Smooth muscle cell (in vitro differentiated cells): ENCODE results near the gene GLI3. TPM values are rescaled to one million over a fixed set of nuclear protein-coding genes. Genes with fewer than 3 reads are reported as not detected.

Experiments
- DNase-seq: peaks from one replicate; lab custom pipeline; 2025; ENCODE audit not compliant: unreplicated experiment; lab: John Stamatoyannopoulos, UW
- H2AFZ ChIP-seq: fragments of 200-600 bp; sonication (generic); 2 replicates; pipeline ENCODE4 v1.6.0; 2016; ENCODE audit warnings: antibody characterized with exemption, low read depth, mild to moderate bottlenecking
- H3F3A ChIP-seq: fragments of 200-600 bp; sonication (generic); 2 replicates; pipeline ENCODE4 v1.6.0; 2017; ENCODE audit warnings: antibody characterized with exemption, low read depth
- H3K27ac ChIP-seq: fragments of 200-600 bp; sonication (generic); 2 replicates; pipeline ENCODE4 v1.5.1; 2016; ENCODE audit warnings: low read depth, mild to moderate bottlenecking
- H3K27me3 ChIP-seq: fragments of 200-600 bp; sonication (generic); 2 replicates; pipeline ENCODE4 v1.6.1; 2016; ENCODE audit warnings: low read depth, mild to moderate bottlenecking
- H3K36me3 ChIP-seq: fragments of 200-600 bp; sonication (generic); 2 replicates; pipeline ENCODE4 v1.5.1; 2016; ENCODE audit warnings: low read depth
- H3K4me1 ChIP-seq: fragments of 200-600 bp; sonication (generic); 2 replicates; pipeline ENCODE4 v1.5.1; 2016; ENCODE audit warnings: low read depth
- H3K4me2 ChIP-seq: fragments of 200-600 bp; sonication (generic); 2 replicates; pipeline ENCODE4 v1.6.0; 2016; ENCODE audit warnings: mild to moderate bottlenecking
- H3K4me3 ChIP-seq: fragments of 200-600 bp; sonication (generic); 2 replicates; pipeline ENCODE4 v1.5.1; 2016; ENCODE audit warnings: mild to moderate bottlenecking
- H3K79me2 ChIP-seq: fragments of 200-600 bp; sonication (generic); 2 replicates; pipeline ENCODE4 v1.6.0; 2016; ENCODE audit warnings: low read depth, mild to moderate bottlenecking
- H3K9ac ChIP-seq: fragments of 200-600 bp; sonication (generic); 2 replicates; pipeline ENCODE4 v1.6.0; 2016; ENCODE audit warnings: low read depth
- H3K9me3 ChIP-seq: fragments of 200-600 bp; sonication (generic); replicated peaks from 2 replicates; pipeline ENCODE4 v1.5.1; 2016; ENCODE audit warnings: low read depth
- H4K20me1 ChIP-seq: fragments of 200-600 bp; sonication (generic); 2 replicates; pipeline ENCODE4 v1.6.0; 2016; ENCODE audit warnings: low read depth
- WGBS: methylation state at CpG from one replicate; pipeline ENCODE4 v1.1.7; 2016; ENCODE audit warnings: low lambda C conversion rate; 5-methylcytosine and 5-hydroxymethylcytosine counted together
- polyA plus RNA-seq: library from polyadenylated mRNA; unstranded; fragments of >200 nt; fragmentation: Nextera tagmentation; extraction: Ambion mirVana; gene quantifications from 2 replicates; pipeline ENCODE4 v1.2.1, GENCODE V29; 2016
- total RNA-seq: library from RNA; depleted of rRNA; stranded (reverse); fragments of >200 nt; gene quantifications from 2 replicates; pipeline ENCODE4 v1.2.3, GENCODE V29; 2014
- TF ChIP-seq, protein P1 (sequence below): fragments of 200-600 bp; sonication (generic); IDR thresholded peaks from 2 replicates; pipeline ENCODE4 v1.5.1; 2017; ENCODE audit warnings: borderline replicate concordance, mild to moderate bottlenecking, antibody characterized with exemption; ENCODE audit not compliant: insufficient read depth, poor library complexity, severe bottlenecking

The GLI3 gene
- total and polyA plus RNA-seq, 2 experiments from 2014 or later, result 31.1 to 70.4 TPM

DNA sequence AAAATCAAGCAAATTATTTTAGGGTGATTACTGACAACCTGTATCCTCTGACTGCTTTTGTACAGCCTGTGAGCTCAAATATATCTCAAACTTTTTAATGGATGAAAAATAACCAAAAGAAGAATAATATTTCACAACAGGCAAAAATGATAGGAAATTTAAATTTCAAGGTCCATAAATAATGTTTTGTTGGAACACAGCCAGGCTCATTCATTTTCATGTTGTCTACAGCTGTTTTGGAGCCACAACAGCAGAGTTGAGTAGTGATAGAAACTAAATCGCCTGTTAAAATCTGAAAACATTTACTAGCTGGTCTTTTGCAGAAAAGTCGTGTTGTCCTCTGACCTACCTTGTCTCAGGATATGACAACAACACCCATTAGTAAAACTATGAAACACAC is 75.9 kb downstream of the GLI3 start:
- Histone ChIP-seq H3K27ac (no peak overlapping the region), H3K4me2 (no peak overlapping the region), H2AFZ (no peak overlapping the region), H3K79me2 (peaks cover 98% of the 10 kb centered on the region), H3K36me3 (no peaks in the 10 kb centered on the region), H3F3A (peaks cover 5% of the 10 kb centered on the region), H3K4me1 (peaks cover 25% of the 10 kb centered on the region), H4K20me1 (peaks cover 100% of the 10 kb centered on the region), H3K9ac (no peak overlapping the region), H3K4me3 (no peak overlapping the region), H3K27me3 (no peaks in the 10 kb centered on the region), H3K9me3 (no peaks in the 10 kb centered on the region)
- TF ChIP-seq, protein P1, sequence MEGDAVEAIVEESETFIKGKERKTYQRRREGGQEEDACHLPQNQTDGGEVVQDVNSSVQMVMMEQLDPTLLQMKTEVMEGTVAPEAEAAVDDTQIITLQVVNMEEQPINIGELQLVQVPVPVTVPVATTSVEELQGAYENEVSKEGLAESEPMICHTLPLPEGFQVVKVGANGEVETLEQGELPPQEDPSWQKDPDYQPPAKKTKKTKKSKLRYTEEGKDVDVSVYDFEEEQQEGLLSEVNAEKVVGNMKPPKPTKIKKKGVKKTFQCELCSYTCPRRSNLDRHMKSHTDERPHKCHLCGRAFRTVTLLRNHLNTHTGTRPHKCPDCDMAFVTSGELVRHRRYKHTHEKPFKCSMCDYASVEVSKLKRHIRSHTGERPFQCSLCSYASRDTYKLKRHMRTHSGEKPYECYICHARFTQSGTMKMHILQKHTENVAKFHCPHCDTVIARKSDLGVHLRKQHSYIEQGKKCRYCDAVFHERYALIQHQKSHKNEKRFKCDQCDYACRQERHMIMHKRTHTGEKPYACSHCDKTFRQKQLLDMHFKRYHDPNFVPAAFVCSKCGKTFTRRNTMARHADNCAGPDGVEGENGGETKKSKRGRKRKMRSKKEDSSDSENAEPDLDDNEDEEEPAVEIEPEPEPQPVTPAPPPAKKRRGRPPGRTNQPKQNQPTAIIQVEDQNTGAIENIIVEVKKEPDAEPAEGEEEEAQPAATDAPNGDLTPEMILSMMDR, result no peak
- 87% methylated on average over 2 of the region's 2 CpGs for WGBS
- DNase-seq, result no peak

DNA sequence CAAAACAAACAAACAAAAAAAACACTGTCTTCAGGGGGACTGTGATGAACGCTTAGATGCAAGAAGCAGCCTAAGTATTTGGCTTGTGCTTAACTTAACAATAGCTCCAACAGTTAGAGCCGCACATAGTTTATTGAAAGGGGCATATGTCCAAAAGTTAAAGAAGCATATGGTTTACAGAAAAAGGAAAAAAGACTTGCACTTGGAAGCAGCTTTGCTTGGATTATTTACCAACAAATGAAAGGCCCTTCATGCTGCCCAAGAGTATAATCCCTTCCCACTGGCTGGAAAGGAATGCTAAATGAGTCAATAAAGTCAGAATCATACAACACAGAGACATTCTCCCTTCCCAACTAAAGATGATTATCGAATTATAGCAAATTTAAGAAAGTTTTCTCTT is 77.9 kb downstream of the GLI3 start:
- TF ChIP-seq, protein P1, result no peak
- peaks cover 98% of the 10 kb centered on the region for H3K79me2 ChIP-seq
- no peaks in the 10 kb centered on the region for H3K36me3 ChIP-seq
- peak overlapping the region; percentile 31 for H3K4me2 ChIP-seq
- peaks cover 5% of the 10 kb centered on the region for H3F3A ChIP-seq
- H3K9ac ChIP-seq, result no peak overlapping the region
- H3K27me3 ChIP-seq, result no peaks in the 10 kb centered on the region
- DNase-seq, result no peak
- peak overlapping the region; percentile 17 for H3K27ac ChIP-seq
- H4K20me1 ChIP-seq, result peaks cover 100% of the 10 kb centered on the region
- 63% methylated on average over 3 of the region's 3 CpGs for WGBS
- peaks cover 43% of the 10 kb centered on the region for H3K4me1 ChIP-seq
- H3K4me3 ChIP-seq, result no peak overlapping the region
- H3K9me3 ChIP-seq, result no peaks in the 10 kb centered on the region
- H2AFZ ChIP-seq, result no peak overlapping the region

DNA sequence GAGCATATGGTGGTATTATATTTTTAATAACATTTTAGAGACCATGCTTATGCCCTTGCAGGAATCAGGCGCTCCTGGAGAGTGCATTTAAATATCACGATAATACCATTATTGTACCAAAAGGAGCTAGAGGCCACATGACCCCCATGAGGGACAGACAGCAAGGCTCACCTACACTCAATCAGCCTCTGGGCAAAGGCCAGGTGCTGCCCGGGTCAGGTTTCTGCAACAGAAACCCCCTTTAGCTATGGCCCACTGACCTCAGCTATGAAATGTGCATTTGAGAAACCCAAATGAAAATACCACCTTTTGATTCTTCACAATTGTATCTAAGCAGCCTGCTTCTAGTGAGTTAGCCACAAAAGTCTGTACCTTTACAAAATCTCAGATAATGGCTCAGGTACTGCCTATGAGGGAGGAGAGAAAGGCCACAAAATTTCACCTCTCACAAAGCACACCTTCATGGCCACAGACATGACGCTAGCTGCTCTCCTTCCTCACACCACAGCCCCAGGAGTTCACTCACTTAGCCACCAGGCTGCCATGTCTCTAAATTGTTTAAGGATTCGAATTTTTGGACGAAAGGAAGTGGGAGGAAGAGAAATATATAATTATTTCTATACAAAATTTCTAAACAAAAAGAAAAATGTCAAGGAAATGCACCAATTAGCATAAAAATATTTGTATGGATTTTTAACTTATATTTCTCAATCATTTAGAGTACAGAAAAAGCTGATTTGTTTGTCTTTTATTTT is 79.9 kb downstream of the GLI3 start:
- H3K4me2 ChIP-seq, result peak overlapping the region; percentile 35
- WGBS, result 88% methylated on average over 6 of the region's 6 CpGs

More for the DNA sequence above, 79.9 kb downstream of the GLI3 start:
- Histone ChIP-seq H3K27ac (peak overlapping the region; percentile 70), H4K20me1 (peaks cover 100% of the 10 kb centered on the region), H2AFZ (no peak overlapping the region), H3K9me3 (no peaks in the 10 kb centered on the region), H3K4me1 (peaks cover 63% of the 10 kb centered on the region), H3K79me2 (peaks cover 97% of the 10 kb centered on the region), H3K4me3 (no peak overlapping the region), H3K9ac (no peak overlapping the region), H3K36me3 (no peaks in the 10 kb centered on the region), H3F3A (peaks cover 9% of the 10 kb centered on the region), H3K27me3 (no peaks in the 10 kb centered on the region)
- DNase-seq, result no peak
- TF ChIP-seq, protein P1, result no peak
